HuH-7 (cell line): ENCODE measurements around the gene ASCL2.

Experiments
- DNase-seq: peaks from one replicate; pipeline ENCODE4 v3.0.0; 2011; ENCODE audit warnings: low spot score

Gene ASCL2, protein sequence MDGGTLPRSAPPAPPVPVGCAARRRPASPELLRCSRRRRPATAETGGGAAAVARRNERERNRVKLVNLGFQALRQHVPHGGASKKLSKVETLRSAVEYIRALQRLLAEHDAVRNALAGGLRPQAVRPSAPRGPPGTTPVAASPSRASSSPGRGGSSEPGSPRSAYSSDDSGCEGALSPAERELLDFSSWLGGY

DNA sequence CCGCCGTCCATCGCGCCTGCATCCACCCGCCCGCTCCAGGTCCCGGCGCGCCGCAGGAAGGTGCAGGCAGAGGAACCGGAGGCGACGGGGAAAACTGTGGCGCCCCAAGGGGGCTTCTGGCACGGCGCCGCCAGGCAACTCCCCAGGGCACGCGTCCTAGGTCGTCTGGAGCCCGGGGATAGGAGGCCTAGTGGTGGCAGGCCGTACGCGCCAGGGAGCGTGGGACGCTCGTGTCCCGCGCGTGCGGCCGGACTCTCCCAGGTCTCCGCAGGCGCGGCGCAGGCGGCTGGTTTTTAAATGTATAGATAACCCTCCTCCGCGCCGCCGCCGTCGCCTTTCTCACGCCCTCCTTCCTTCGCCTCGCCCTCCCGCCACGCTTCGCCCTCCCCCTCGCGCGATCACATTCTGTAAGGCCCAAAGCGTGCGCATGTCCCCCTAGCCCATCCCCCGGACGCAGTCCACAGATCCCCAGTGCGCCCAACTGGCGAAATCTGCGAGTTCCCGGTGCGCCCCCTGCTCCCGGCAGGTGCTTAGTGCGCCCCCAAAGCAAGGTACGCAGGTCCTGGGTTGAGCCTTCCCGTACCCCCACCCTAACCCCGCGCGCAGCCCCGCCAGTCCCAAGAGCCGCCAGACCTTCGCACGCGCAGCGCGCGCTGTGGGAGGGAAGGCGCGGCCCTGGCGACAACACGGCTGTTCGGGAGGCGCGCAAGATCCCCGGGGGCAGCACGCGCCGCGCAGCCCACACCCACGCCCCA is at the start of gene ASCL2:
ASCL2 (minus strand) TSS at position 267 of the 755 bp plus-strand sequence; CDS start at position 11, 256 bp downstream.
- no peak for DNase-seq

- DNase-seq, result no peak
Measured at GRCh38 chr11:2319791-2320472, 49.5 kb upstream of the ASCL2 start.

DNA sequence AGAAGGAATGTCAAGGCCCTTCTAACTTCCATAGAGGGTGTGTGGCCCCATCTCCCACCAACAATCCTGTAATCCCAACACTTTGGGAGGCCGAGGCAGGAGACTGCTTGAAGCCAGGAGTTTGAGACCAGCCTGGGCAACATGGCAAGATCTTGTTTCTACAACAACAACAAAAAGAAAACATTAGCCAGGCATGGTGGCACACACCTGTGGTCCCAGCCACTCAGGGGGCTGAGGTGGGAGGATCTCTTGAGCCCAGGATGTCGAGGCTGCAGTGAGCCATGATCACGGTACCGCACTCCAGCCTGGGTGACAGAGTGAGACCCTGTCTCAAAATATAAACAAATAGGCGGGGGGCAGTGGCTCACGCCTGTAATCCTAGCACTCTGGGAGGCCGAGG is 48.3 kb upstream of the ASCL2 start:
- no peak for DNase-seq

GRCh38 chr11:2318123-2318522 is 47.7 kb upstream of the ASCL2 start:
- DNase-seq, result no peak

- DNase-seq, result no peak
Measured at GRCh38 chr11:2317354-2318050, 47.1 kb upstream of the ASCL2 start.

GRCh38 chr11:2316963-2317244 is 46.5 kb upstream of the ASCL2 start:
- no peak for DNase-seq

DNA sequence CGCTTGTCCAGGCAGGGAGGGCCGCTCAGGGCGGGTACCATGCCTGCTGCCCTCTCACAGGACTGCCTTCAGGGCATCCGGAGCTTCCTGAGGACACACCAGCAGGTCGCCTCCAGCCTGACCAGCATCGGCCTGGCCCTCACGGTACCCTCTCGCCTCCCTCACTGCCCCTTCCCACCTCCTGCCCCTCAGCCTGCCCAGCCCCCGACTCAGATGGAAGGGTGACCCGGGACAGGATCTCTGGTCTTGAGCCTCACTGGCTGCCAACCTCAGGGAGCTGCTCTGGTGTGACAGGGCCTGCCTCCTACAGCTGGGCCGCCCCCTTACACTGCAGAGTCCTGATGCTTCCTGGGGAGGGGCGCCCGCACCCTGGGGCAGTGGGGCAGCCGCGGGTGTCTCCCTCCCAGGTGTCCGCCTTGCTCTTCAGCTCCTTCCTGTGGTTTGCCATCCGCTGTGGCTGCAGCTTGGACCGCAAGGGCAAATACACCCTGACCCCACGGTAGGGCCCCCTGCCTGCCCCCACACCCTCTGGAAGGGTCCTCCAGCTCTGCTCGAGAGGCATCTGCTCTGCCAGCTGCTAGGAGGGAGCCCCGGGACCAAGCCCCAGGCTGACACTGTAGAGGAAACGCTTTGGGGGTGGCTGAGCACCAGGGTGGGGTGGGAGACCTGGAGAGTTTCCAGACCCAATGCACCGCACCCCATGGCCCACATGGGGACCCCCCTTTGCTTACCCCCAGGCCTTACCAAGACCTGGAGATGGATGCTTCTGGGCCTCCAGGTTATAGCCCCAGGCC is 46.0 kb upstream of the ASCL2 start:
- DNase-seq, result no peak

DNA sequence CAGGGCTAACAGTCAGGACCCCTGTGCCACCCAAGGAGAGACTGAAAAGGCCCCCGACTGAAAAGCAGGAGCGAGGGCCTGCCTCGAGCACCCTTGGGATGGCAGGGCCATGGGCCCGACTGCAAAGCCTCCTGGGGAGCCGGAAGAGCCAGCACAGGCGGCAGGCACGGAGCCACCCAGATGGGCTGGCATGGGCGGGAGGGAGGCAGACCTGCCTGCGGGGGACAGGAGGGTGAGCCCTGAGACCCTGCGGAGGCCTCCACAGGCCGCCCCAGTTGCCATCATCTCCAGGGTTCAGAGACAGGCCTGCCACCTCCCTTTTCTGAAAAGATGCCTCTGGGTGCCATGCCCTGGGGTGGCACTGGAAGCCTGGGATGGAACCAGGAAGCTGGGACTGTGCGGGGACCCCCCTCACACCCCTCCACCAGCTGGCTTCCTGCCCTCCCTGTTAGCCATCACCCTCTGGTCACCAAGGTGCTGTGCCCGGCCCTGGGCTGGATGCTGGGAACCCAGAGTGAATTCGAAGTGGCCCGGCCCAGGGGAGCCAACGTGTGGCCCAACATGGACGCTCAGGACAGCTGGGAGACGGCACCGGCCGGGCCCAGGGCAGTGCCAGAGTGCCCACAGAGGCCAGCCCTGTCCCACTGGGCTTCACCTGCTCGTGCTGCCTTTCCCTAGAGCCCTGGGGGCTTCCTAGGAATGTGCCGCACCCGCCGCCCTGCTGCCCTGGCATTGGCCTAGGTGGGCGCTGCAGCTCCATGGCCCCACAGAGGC is 45.2 kb upstream of the ASCL2 start:
- DNase-seq, result no peak

GRCh38 chr11:2314525-2315394 is 44.4 kb upstream of the ASCL2 start:
- no peak for DNase-seq

DNA sequence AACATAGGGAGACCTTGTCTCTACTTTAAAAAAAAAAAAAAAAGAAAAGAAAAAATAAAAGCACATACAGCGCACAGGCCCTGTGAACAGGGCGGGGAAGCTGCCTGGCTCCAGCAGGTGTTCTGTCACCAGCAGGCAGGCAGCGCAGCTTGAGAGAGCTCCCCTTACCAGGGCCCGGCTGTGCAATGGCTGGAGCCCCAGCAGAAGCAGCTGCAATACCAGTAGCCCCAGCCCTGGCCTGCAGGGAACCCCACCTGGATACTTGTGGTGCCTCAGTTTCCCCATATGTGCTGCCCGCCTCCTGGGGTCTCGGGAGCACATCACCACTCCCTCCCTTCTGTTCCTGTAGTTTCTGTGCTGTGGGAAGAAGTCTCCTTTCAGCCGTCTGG is 43.7 kb upstream of the ASCL2 start:
- DNase-seq, result no peak

DNA sequence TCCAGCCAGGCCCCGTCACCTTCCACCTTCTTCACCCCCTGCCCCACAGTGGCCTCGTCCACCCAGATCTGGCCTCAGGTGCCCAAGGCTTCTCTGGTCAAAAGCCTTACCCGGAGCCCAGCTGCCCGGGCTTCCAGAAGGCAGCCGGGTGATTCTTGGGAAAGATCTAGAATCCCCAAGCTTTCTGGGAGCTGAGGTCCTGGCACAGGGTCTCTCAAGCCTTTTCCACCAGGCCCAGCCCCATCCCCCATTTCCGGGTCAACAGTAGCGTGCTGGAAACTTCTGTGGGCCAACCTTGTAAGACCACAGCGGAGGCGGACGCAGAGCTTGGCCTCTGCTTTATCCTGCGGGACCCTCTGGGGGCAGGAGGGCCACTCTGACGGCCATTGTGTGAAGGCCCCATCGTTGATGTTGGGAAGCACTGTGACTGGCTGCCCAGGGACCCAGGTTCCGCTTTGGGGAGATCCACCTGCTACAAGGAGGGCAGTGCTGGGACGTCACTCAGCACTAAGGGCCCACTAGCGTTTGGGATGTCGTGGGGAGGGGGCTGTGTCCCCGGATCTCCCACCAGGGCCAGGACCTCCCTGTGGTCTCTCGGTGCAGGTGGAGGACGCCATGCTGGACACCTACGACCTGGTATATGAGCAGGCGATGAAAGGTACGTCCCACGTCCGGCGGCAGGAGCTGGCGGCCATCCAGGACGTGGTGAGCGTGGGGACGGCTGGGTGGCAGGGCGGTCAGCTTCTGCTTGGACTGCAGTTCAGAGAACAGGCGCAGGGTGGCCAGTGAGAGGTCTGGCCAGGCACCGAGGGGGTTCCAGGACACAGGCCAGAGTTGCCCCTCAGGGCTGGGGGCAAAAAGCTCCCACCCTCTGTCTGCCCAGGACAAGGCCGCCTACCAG is 42.9 kb upstream of the ASCL2 start:
- no peak for DNase-seq

GRCh38 chr11:2312232-2313042 is 42.0 kb upstream of the ASCL2 start:
- no peak for DNase-seq

- DNase-seq, result no peak
Measured at GRCh38 chr11:2311353-2312133, 41.2 kb upstream of the ASCL2 start.

DNA sequence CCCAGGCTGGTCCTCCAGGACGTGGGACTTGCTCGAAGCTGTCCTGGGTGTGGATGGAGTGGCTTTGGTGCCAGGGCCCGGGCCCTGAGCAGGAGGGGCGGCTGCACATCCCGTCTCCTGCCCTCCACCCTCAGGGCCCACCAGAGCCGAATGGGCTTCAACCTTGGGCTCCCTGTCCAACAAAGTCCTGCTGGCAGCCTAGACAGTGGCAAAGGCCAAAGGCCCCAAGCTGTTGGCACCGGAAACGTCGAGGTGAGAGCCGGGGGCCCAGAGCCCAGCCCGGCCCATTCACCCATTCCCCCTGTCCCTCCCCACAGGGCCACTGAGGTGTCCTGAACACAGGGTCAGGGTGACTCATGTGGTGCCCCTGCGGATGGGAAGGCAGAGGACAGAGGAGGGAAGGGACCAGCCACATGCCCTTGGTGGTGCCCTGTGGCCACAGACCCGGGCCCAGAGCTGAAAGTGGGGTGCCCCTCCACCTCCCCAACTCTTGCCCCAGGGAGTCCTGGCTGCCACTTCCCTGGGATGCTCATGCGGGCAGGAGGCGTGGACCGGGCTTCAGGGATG is 40.5 kb upstream of the ASCL2 start:
- no peak for DNase-seq

DNA sequence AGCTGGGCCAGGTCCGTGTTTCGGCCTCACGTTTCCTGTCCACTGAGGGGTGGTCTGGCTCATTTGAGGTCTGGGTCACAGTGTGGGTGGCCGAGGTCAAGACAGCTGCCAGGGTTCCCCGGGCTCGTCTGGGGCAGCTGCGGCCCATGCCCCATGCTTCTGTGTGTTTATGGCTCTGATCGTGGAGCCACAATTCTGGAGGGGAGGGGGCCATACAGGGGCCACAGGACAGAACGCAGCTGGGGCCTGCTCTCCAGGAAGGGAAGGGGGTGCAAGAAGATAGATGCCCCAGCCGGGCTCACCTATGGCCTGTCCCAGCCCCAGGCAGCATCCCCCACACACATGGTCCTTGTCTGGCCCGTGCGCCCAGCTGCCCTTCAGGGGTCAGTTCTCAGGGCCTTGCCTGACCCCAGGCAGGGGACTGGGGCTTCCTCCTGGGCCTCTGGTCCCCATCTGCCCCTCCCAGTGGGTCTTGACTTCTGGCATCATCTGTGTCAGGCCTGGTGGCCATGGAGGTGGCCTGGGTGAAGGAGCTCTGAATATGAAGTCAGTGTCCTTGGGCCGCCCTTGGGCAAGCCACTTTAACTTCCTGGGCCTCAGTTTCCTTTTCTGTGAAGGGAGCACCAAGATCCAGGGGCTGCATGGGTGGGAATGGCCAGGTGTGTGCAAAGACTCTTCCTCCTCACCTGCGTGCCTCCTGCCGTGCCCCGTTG is 39.8 kb upstream of the ASCL2 start:
- DNase-seq, result no peak

- DNase-seq, result no peak
Measured at GRCh38 chr11:2309251-2310072, 39.1 kb upstream of the ASCL2 start.
